ENCODE measurements around the gene ANXA2.
A peak's percentile ranks its signal among the peaks of the same experiment; 100 is the strongest.

ANXA2 gene

DNA sequence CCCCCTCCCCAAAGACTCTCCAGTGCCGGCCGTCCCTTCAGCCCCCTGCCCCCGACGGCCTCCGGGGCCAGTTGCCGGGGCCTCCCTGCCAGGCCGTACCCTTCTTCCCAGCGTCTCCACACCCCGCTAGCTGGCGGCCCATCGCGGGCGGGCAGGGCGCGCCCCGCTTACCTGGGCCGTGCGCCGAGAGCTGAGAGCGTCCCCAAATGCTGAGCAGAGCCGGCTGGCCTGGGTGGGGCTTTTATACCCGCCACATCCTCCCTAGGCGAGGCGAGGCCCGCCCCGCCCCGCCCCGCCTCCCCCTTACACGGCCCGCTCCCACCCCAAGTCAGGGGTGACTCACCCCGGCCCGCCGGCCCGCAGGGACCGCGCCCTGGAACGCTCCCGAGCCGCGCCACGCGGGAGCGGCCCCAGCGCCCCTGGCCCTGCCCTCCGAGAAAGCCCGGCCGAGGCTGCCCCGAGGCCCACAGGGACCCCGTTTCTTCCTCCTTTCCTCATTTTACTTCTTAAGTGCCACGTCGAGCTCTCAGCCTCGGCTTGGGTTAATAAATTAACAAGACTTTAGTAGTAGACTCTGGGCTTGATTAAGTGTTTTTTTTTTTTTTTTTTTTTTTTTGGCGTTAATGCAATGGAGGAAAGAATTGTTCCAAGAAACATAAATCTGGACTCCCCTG, at the start of gene ANXA2:
TSS of gene ANXA2 (minus strand) at position 215 of the 674 bp plus-strand sequence. CDS start 11,911 bp downstream, outside the sequence.
- TF ChIP-seq ZNF70 (CRISPR knock-in tag; IDR thresholded peaks at IDR 0.05): no peak
- TF ChIP-seq, protein P1, sequence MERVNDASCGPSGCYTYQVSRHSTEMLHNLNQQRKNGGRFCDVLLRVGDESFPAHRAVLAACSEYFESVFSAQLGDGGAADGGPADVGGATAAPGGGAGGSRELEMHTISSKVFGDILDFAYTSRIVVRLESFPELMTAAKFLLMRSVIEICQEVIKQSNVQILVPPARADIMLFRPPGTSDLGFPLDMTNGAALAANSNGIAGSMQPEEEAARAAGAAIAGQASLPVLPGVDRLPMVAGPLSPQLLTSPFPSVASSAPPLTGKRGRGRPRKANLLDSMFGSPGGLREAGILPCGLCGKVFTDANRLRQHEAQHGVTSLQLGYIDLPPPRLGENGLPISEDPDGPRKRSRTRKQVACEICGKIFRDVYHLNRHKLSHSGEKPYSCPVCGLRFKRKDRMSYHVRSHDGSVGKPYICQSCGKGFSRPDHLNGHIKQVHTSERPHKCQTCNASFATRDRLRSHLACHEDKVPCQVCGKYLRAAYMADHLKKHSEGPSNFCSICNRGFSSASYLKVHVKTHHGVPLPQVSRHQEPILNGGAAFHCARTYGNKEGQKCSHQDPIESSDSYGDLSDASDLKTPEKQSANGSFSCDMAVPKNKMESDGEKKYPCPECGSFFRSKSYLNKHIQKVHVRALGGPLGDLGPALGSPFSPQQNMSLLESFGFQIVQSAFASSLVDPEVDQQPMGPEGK (CRISPR knock-in tag; IDR thresholded peaks at IDR 0.05; ENCODE audit: borderline replicate concordance): no peak
- TF ChIP-seq TCF4 (CRISPR knock-in tag; IDR thresholded peaks at IDR 0.05; ENCODE audit: borderline replicate concordance): no peak
- TF ChIP-seq SNAI2 (CRISPR knock-in tag; IDR thresholded peaks at IDR 0.05): no peak
- TF ChIP-seq, protein P2, sequence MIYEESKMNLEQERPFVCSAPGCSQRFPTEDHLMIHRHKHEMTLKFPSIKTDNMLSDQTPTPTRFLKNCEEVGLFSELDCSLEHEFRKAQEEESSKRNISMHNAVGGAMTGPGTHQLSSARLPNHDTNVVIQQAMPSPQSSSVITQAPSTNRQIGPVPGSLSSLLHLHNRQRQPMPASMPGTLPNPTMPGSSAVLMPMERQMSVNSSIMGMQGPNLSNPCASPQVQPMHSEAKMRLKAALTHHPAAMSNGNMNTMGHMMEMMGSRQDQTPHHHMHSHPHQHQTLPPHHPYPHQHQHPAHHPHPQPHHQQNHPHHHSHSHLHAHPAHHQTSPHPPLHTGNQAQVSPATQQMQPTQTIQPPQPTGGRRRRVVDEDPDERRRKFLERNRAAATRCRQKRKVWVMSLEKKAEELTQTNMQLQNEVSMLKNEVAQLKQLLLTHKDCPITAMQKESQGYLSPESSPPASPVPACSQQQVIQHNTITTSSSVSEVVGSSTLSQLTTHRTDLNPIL (CRISPR knock-in tag; IDR thresholded peaks at IDR 0.05; ENCODE audit: low read depth): no peak
- TF ChIP-seq, protein P3, sequence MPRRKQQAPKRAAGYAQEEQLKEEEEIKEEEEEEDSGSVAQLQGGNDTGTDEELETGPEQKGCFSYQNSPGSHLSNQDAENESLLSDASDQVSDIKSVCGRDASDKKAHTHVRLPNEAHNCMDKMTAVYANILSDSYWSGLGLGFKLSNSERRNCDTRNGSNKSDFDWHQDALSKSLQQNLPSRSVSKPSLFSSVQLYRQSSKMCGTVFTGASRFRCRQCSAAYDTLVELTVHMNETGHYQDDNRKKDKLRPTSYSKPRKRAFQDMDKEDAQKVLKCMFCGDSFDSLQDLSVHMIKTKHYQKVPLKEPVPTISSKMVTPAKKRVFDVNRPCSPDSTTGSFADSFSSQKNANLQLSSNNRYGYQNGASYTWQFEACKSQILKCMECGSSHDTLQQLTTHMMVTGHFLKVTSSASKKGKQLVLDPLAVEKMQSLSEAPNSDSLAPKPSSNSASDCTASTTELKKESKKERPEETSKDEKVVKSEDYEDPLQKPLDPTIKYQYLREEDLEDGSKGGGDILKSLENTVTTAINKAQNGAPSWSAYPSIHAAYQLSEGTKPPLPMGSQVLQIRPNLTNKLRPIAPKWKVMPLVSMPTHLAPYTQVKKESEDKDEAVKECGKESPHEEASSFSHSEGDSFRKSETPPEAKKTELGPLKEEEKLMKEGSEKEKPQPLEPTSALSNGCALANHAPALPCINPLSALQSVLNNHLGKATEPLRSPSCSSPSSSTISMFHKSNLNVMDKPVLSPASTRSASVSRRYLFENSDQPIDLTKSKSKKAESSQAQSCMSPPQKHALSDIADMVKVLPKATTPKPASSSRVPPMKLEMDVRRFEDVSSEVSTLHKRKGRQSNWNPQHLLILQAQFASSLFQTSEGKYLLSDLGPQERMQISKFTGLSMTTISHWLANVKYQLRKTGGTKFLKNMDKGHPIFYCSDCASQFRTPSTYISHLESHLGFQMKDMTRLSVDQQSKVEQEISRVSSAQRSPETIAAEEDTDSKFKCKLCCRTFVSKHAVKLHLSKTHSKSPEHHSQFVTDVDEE (CRISPR knock-in tag; IDR thresholded peaks at IDR 0.05): no peak
- TF ChIP-seq ZNF565 (CRISPR knock-in tag; conservative IDR thresholded peaks at IDR 0.05; ENCODE audit: low read depth): no peak
- peak; percentile 47 for ATAC-seq

DNA sequence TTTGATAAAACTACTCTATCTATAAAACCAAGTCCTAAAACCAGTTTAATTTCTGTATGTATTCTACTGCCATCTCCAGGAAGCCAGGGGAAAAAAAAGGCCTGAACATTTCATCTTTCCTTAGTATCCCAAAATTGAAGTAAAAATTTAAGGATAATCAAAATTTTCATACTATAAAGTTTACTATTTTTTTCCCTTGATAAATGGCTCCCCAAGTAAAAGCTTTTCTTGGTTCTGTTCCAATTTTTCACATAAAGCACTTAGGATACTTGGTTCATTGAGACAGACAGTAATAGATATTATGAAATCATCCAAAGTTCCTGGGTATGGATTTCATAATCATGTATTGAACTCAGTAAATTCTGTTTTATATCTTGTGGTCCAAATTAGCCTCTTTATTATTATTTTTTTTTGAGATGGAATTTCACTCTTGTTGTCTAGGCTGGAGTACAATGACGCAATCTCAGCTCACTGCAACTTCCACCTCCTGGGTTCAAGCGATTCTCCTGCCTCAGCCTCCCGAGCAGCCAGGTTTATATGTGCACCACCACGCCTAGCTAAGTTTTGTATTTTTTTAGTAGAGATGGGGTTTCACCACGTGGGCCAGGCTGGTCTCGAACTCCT, 46.6 kb upstream of the ANXA2 start:
- peak; percentile 53 for ATAC-seq

DNA sequence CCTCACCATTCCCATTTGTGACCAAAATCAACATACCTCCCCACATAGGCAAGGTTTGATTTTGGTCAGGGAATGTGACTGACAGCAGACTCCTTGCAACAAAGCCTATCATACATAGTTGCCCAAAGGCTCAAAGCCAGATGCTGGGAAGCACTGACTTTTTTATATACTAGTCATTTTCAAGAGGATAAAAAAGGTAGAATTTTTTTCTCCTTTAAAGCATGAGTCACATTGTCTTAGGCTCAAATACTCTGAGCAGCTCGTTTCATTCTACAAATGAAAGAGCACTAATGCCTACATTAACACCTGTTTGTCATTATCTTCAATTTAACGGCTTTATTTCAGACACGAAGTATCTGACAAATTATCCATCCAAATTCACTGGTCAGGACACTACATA, 45.0 kb upstream of the ANXA2 start:
- peak; percentile 84 for ATAC-seq
- no peak for TF ChIP-seq GLIS3 (CRISPR knock-in tag; IDR thresholded peaks at IDR 0.05)
- TF ChIP-seq, protein P4, sequence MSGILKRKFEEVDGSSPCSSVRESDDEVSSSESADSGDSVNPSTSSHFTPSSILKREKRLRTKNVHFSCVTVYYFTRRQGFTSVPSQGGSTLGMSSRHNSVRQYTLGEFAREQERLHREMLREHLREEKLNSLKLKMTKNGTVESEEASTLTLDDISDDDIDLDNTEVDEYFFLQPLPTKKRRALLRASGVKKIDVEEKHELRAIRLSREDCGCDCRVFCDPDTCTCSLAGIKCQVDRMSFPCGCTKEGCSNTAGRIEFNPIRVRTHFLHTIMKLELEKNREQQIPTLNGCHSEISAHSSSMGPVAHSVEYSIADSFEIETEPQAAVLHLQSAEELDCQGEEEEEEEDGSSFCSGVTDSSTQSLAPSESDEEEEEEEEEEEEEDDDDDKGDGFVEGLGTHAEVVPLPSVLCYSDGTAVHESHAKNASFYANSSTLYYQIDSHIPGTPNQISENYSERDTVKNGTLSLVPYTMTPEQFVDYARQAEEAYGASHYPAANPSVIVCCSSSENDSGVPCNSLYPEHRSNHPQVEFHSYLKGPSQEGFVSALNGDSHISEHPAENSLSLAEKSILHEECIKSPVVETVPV (CRISPR knock-in tag; IDR thresholded peaks at IDR 0.05): no peak
- TF ChIP-seq RARB (CRISPR knock-in tag; IDR thresholded peaks at IDR 0.05): no peak
- TF ChIP-seq, protein P3 (CRISPR knock-in tag; IDR thresholded peaks at IDR 0.05): no peak
- no peak for TF ChIP-seq SNAI2 (CRISPR knock-in tag; IDR thresholded peaks at IDR 0.05)
- no peak for TF ChIP-seq ZFP3 (CRISPR knock-in tag; IDR thresholded peaks at IDR 0.05)
- TF ChIP-seq, protein P2 (CRISPR knock-in tag; IDR thresholded peaks at IDR 0.05; ENCODE audit: low read depth): no peak
- no peak for TF ChIP-seq ARNTL (CRISPR knock-in tag; IDR thresholded peaks at IDR 0.05; ENCODE audit: borderline replicate concordance, low read depth)
- TF ChIP-seq PPARA (CRISPR knock-in tag; IDR thresholded peaks at IDR 0.05; ENCODE audit: borderline replicate concordance): no peak
- no peak for TF ChIP-seq ZNF565 (CRISPR knock-in tag; conservative IDR thresholded peaks at IDR 0.05; ENCODE audit: low read depth)
- TF ChIP-seq ZNF70 (CRISPR knock-in tag; IDR thresholded peaks at IDR 0.05): no peak
- no peak for TF ChIP-seq OSR1 (CRISPR knock-in tag; IDR thresholded peaks at IDR 0.05)
- no peak for TF ChIP-seq ISL1 (CRISPR knock-in tag; IDR thresholded peaks at IDR 0.05)
- TF ChIP-seq ZNF8 (CRISPR knock-in tag; IDR thresholded peaks at IDR 0.05): no peak
- TF ChIP-seq, protein P1 (CRISPR knock-in tag; IDR thresholded peaks at IDR 0.05; ENCODE audit: borderline replicate concordance): no peak

More for the DNA sequence above, 46.6 kb upstream of the ANXA2 start:
- TF ChIP-seq PPARA (CRISPR knock-in tag; IDR thresholded peaks at IDR 0.05; ENCODE audit: borderline replicate concordance) (no peak), ISL1 (CRISPR knock-in tag; IDR thresholded peaks at IDR 0.05) (peak; percentile 95)

All from SK-N-SH treated with all-trans-retinoic acid at 6 μM for 48 hours (cell line).